C4-2B (cell line): ENCODE data around the gene FBP1.

ENCODE experiments used
- H3K27ac ChIP-seq: fragments of 450-650 bp; 2 replicates; pipeline ENCODE4 v1.5.1; 2017
- CTCF ChIP-seq: fragments of 450-650 bp; conservative IDR thresholded peaks from 2 replicates; pipeline ENCODE4 v1.5.1; 2017; ENCODE audit warnings: mild to moderate bottlenecking
- ZFX ChIP-seq: fragments of 450-650 bp; IDR thresholded peaks from 2 replicates; pipeline ENCODE4 v1.6.1; 2017

FBP1 gene

GRCh38 chr9:94613003-94613402 is 26.3 kb downstream of the FBP1 start:
- TF ChIP-seq ZFX, result no peak
- TF ChIP-seq CTCF, result no peak
- H3K27ac ChIP-seq, result no peak overlapping the region

GRCh38 chr9:94612071-94612470 is 27.2 kb downstream of the FBP1 start:
- TF ChIP-seq ZFX (no peak), CTCF (no peak)
- H3K27ac ChIP-seq, result no peak overlapping the region

- no peak for TF ChIP-seq CTCF
- no peak for TF ChIP-seq ZFX
- no peak overlapping the region for H3K27ac ChIP-seq
These were observed 27.7 kb downstream of the FBP1 start for GRCh38 chr9:94611638-94612068.

- H3K27ac ChIP-seq, result no peak overlapping the region
- TF ChIP-seq CTCF (no peak), ZFX (no peak)
These were observed 29.1 kb downstream of the FBP1 start for GRCh38 chr9:94610181-94610606.

GRCh38 chr9:94607423-94607691 is 32.0 kb downstream of the FBP1 start:
- TF ChIP-seq CTCF (no peak), ZFX (no peak)
- H3K27ac ChIP-seq, result no peak overlapping the region

GRCh38 chr9:94606646-94607422 is 32.5 kb downstream of the FBP1 start:
- TF ChIP-seq CTCF, result no peak
- TF ChIP-seq ZFX, result no peak
- H3K27ac ChIP-seq, result no peak overlapping the region

GRCh38 chr9:94603259-94604160 is 35.8 kb downstream of the FBP1 start:
- no peak overlapping the region for H3K27ac ChIP-seq
- no peak for TF ChIP-seq ZFX
- peak; percentile 85 for TF ChIP-seq CTCF
